Mammary epithelial cell (primary cell): Measurements from ENCODE around the gene ATAD3C.

Source experiments
- EZH2 ChIP-seq: IDR thresholded peaks from 2 replicates; pipeline ENCODE4 v1.6.1; 2012; ENCODE audit warnings: low read length, inconsistent platforms, borderline replicate concordance
- TF ChIP-seq, protein P1 (sequence below), 2 donors: IDR thresholded peaks in 1 of 2; conservative IDR thresholded peaks in 1 of 2; 2 replicates each; pipeline ENCODE4 v1.5.1; 2011 to 2012; ENCODE audit warnings: inconsistent platforms in 2 of 2, low read length in 2 of 2, mild to moderate bottlenecking in 2 of 2, control low read depth in 1 of 2, low read depth in 1 of 2; ENCODE audit not compliant: insufficient read depth in 1 of 2; ENCODE audit errors: extremely low read depth in 1 of 2

DNA sequence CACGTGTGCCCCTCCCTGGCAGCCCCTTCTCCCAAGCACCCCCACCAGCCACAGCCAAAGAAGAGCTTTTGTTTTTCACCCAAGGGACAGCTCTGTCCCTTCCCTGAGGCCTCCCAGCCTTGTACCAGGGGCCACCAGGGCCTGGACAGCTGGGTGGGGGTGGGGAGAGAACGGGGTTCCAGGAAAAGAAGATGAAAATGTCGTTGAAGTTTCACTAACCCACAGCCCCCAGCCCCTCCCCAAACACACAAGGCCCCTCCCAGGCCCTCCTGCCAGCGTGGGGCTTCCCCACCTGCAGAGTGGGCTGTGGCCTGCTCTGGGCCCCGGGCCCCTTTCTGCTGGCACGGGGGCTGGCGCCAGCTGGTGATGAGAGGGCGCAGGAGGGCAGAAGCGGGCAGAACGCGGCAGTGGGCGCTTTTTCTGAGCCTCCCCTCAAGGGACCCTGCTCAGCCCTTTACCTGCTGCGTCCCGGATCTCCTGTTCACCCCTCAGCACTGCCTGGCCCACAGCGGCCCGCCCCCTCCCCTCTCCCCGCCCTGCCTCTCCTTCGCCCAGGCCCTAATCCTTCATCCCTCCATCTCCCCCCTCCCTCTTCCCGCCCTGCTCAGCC, 22.9 kb upstream of the ATAD3C start:
- TF ChIP-seq, protein P1, sequence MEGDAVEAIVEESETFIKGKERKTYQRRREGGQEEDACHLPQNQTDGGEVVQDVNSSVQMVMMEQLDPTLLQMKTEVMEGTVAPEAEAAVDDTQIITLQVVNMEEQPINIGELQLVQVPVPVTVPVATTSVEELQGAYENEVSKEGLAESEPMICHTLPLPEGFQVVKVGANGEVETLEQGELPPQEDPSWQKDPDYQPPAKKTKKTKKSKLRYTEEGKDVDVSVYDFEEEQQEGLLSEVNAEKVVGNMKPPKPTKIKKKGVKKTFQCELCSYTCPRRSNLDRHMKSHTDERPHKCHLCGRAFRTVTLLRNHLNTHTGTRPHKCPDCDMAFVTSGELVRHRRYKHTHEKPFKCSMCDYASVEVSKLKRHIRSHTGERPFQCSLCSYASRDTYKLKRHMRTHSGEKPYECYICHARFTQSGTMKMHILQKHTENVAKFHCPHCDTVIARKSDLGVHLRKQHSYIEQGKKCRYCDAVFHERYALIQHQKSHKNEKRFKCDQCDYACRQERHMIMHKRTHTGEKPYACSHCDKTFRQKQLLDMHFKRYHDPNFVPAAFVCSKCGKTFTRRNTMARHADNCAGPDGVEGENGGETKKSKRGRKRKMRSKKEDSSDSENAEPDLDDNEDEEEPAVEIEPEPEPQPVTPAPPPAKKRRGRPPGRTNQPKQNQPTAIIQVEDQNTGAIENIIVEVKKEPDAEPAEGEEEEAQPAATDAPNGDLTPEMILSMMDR (conservative IDR thresholded peaks at IDR 0.05 in 1 of 2, IDR thresholded peaks at IDR 0.05 in 1 of 2; ENCODE audit: extremely low read depth in 1 of 2, insufficient read depth in 1 of 2, low read depth in 1 of 2, low read length in 2 of 2), result no peak
- no peak for TF ChIP-seq EZH2
